HUES64 (cell line): Measurements from ENCODE around the gene KBTBD4.

ENCODE experiments used
- H3K27ac ChIP-seq: 2 replicates; pipeline ENCODE4 v1.7.0; 2013; ENCODE audit warnings: low read depth, low read length, inconsistent platforms
- H3K27me3 ChIP-seq: 2 replicates; pipeline ENCODE4 v1.6.1; 2013; ENCODE audit warnings: mild to moderate bottlenecking, low read length; ENCODE audit not compliant: insufficient read depth
- H3K36me3 ChIP-seq: 2 replicates; pipeline ENCODE4 v1.6.1; 2013; ENCODE audit warnings: mild to moderate bottlenecking, low read length; ENCODE audit not compliant: insufficient read depth
- H3K4me1 ChIP-seq: 2 replicates; pipeline ENCODE4 v1.6.1; 2013; ENCODE audit warnings: mild to moderate bottlenecking, low read length, moderate library complexity; ENCODE audit not compliant: insufficient read depth
- H3K4me3 ChIP-seq: 2 replicates; pipeline ENCODE4 v1.5.1; 2013; ENCODE audit warnings: mild to moderate bottlenecking, low read length, moderate library complexity
- H3K9ac ChIP-seq: 2 replicates; pipeline ENCODE4 v1.6.1; 2013; ENCODE audit warnings: mild to moderate bottlenecking, low read depth, low read length
- H3K9me3 ChIP-seq: 2 replicates; pipeline ENCODE4 v1.6.1; 2013; ENCODE audit warnings: low read depth, low read length; ENCODE audit not compliant: insufficient read depth
- WGBS: fragments of 150-250, 120-280 bp; methylation state at CpG from one replicate; pipeline ENCODE4 v1.1.7; 2013; ENCODE audit warnings: missing lambda C conversion rate; 5-methylcytosine and 5-hydroxymethylcytosine counted together

Gene KBTBD4

GRCh38 chr11:47605921-47606320 lies 27.2 kb upstream of the KBTBD4 start:
- Histone ChIP-seq H3K4me1 (no peaks in the 10 kb centered on the region), H3K9me3 (no peaks in the 10 kb centered on the region), H3K27ac (no peak overlapping the region), H3K4me3 (no peak overlapping the region), H3K36me3 (no peaks in the 10 kb centered on the region; the same call in 1 of the 2 replicates), H3K27me3 (no peaks in the 10 kb centered on the region), H3K9ac (no peak overlapping the region)
- WGBS: 99% methylated on average over 3 of the region's 3 CpGs

- H3K36me3 ChIP-seq: no peaks in the 10 kb centered on the region
- H3K27ac ChIP-seq: no peak overlapping the region
- no peaks in the 10 kb centered on the region for H3K9me3 ChIP-seq
- WGBS: 96% methylated on average over 4 of the region's 4 CpGs
- H3K9ac ChIP-seq: no peak overlapping the region
- H3K4me1 ChIP-seq: peaks cover 4% of the 10 kb centered on the region
- no peak overlapping the region for H3K4me3 ChIP-seq
- no peaks in the 10 kb centered on the region for H3K27me3 ChIP-seq
Measured at GRCh38 chr11:47603295-47603694, 24.5 kb upstream of the KBTBD4 start.

GRCh38 chr11:47599902-47600301 lies 21.1 kb upstream of the KBTBD4 start:
- no peaks in the 10 kb centered on the region for H3K9me3 ChIP-seq
- H3K4me1 ChIP-seq: peaks cover 4% of the 10 kb centered on the region
- H3K4me3 ChIP-seq: no peak overlapping the region
- no peak overlapping the region for H3K27ac ChIP-seq
- H3K27me3 ChIP-seq: peaks cover 8% of the 10 kb centered on the region
- WGBS: 86% methylated on average over 4 of the region's 4 CpGs
- H3K9ac ChIP-seq: no peak overlapping the region
- H3K36me3 ChIP-seq: no peaks in the 10 kb centered on the region

GRCh38 chr11:47595967-47596366 lies 17.2 kb upstream of the KBTBD4 start:
- Histone ChIP-seq H3K4me3 (no peak overlapping the region), H3K9me3 (no peaks in the 10 kb centered on the region), H3K9ac (no peak overlapping the region), H3K4me1 (peaks cover 13% of the 10 kb centered on the region), H3K27me3 (peaks cover 37% of the 10 kb centered on the region), H3K27ac (no peak overlapping the region), H3K36me3 (no peaks in the 10 kb centered on the region)
- 85% methylated on average over 1 of the region's 1 CpG for WGBS

GRCh38 chr11:47595029-47595428 lies 16.3 kb upstream of the KBTBD4 start:
- Histone ChIP-seq H3K36me3 (no peaks in the 10 kb centered on the region), H3K27me3 (peaks cover 37% of the 10 kb centered on the region), H3K27ac (no peak overlapping the region), H3K9me3 (no peaks in the 10 kb centered on the region), H3K4me3 (peak overlapping the region; percentile 75; the same call in 1 of the 2 replicates), H3K4me1 (peaks cover 13% of the 10 kb centered on the region), H3K9ac (no peak overlapping the region)
- WGBS: 71% methylated on average over 7 of the region's 7 CpGs

GRCh38 chr11:47593934-47594855 lies 15.4 kb upstream of the KBTBD4 start, which contains the start of gene C1QTNF4:
TSS of gene C1QTNF4 (minus strand) at chr11:47594411. CDS start at chr11:47590810, 3,601 bp downstream.
- Histone ChIP-seq H3K27me3 (peaks cover 37% of the 10 kb centered on the region), H3K9ac (peak within 1 kb of the TSS; percentile 68), H3K27ac (no peak within 1 kb of the TSS), H3K4me1 (peaks cover 11% of the 10 kb centered on the region), H3K9me3 (no peaks in the 10 kb centered on the region), H3K4me3 (peak within 1 kb of the TSS; percentile 75), H3K36me3 (no peaks in the 10 kb centered on the region)
- WGBS: 2% methylated on average over 48 of the region's 48 CpGs

GRCh38 chr11:47593492-47593933 lies 14.7 kb upstream of the KBTBD4 start:
- WGBS: 4% methylated on average over 5 of the region's 6 CpGs
- Histone ChIP-seq H3K27ac (no peak overlapping the region), H3K9ac (peak overlapping the region; percentile 68), H3K9me3 (no peaks in the 10 kb centered on the region), H3K4me3 (peak overlapping the region; percentile 75), H3K27me3 (peaks cover 37% of the 10 kb centered on the region), H3K36me3 (no peaks in the 10 kb centered on the region), H3K4me1 (peaks cover 9% of the 10 kb centered on the region)

- Histone ChIP-seq H3K4me3 (peak overlapping the region; percentile 75), H3K36me3 (no peaks in the 10 kb centered on the region), H3K27ac (no peak overlapping the region), H3K27me3 (peaks cover 37% of the 10 kb centered on the region), H3K4me1 (peaks cover 9% of the 10 kb centered on the region), H3K9ac (no peak overlapping the region), H3K9me3 (no peaks in the 10 kb centered on the region)
- WGBS: 87% methylated on average over 2 of the region's 2 CpGs
Measured at GRCh38 chr11:47592970-47593369, 14.2 kb upstream of the KBTBD4 start.

- peaks cover 37% of the 10 kb centered on the region for H3K27me3 ChIP-seq
- H3K4me3 ChIP-seq: no peak overlapping the region
- H3K27ac ChIP-seq: no peak overlapping the region
- H3K36me3 ChIP-seq: no peaks in the 10 kb centered on the region
- H3K4me1 ChIP-seq: peaks cover 9% of the 10 kb centered on the region
- 75% methylated on average over 4 of the region's 4 CpGs for WGBS
- H3K9me3 ChIP-seq: no peaks in the 10 kb centered on the region
- no peak overlapping the region for H3K9ac ChIP-seq
Measured at GRCh38 chr11:47592251-47592650, 13.5 kb upstream of the KBTBD4 start.

GRCh38 chr11:47591764-47592163 lies 13.0 kb upstream of the KBTBD4 start:
- no peaks in the 10 kb centered on the region for H3K36me3 ChIP-seq
- peaks cover 9% of the 10 kb centered on the region for H3K4me1 ChIP-seq
- WGBS: 49% methylated on average over 7 of the region's 7 CpGs
- H3K27me3 ChIP-seq: peaks cover 37% of the 10 kb centered on the region
- H3K27ac ChIP-seq: no peak overlapping the region
- H3K9ac ChIP-seq: no peak overlapping the region
- H3K4me3 ChIP-seq: no peak overlapping the region
- no peaks in the 10 kb centered on the region for H3K9me3 ChIP-seq

GRCh38 chr11:47589977-47590861 lies 11.4 kb upstream of the KBTBD4 start:
- WGBS: 97% methylated on average over 122 of the region's 122 CpGs
- Histone ChIP-seq H3K4me1 (peaks cover 9% of the 10 kb centered on the region), H3K9me3 (no peaks in the 10 kb centered on the region), H3K9ac (no peak overlapping the region), H3K36me3 (0 out of 2 replicates have a peak, but pooled peaks cover 1% of the 10 kb centered on the region), H3K4me3 (no peak overlapping the region), H3K27ac (no peak overlapping the region), H3K27me3 (peaks cover 33% of the 10 kb centered on the region)
